Measurements from ENCODE around the gene ARMC3. TPM values are rescaled to one million over a fixed set of nuclear protein-coding genes. Genes with fewer than 3 reads are reported as not detected.

Gene ARMC3
- total and polyA plus RNA-seq, 4 donors: 0.05 TPM; not detected in 3

- no peaks in the 10 kb centered on the region for H3K36me3 ChIP-seq (ENCODE audit: control insufficient read depth in 4 of 4, insufficient read depth in 3 of 4, low read depth in 1 of 4, low read length in 3 of 4)
- H3K4me1 ChIP-seq (ENCODE audit: control insufficient read depth in 4 of 4, insufficient read depth in 4 of 4, low read length in 3 of 4): no peaks in the 10 kb centered on the region
- no peak overlapping the region for H3K9ac ChIP-seq (ENCODE audit: low read depth in 1 of 2, low read length in 2 of 2)
- TF ChIP-seq TAF1 (conservative IDR thresholded peaks at IDR 0.05) (no peak), HNF4G (IDR thresholded peaks at IDR 0.05) (no peak), ATF3 (IDR thresholded peaks at IDR 0.05) (no peak), GABPA (IDR thresholded peaks at IDR 0.05 in 1 of 2, conservative IDR thresholded peaks at IDR 0.05 in 1 of 2) (no peak), ZBTB33 (IDR thresholded peaks at IDR 0.05) (no peak), MAX (IDR thresholded peaks at IDR 0.05) (no peak), CTCF (IDR thresholded peaks at IDR 0.05; ENCODE audit: low read depth, low read length, missing input control) (no peak), RXRA (IDR thresholded peaks at IDR 0.05) (no peak), HNF4A (conservative IDR thresholded peaks at IDR 0.05) (no peak), FOXA1 (IDR thresholded peaks at IDR 0.05) (no peak), REST (IDR thresholded peaks at IDR 0.05) (no peak), NR2F2 (IDR thresholded peaks at IDR 0.05) (no peak), FOXA2 (IDR thresholded peaks at IDR 0.05) (no peak), SP1 (IDR thresholded peaks at IDR 0.05) (no peak)
- H3K9me3 ChIP-seq (ENCODE audit: control insufficient read depth in 4 of 4, low read length in 3 of 4): no peaks in the 10 kb centered on the region
- 44% methylated on average over 2 of the region's 2 CpGs for WGBS
- no peak overlapping the region for H3K27ac ChIP-seq (ENCODE audit: low read depth in 1 of 2, low read length in 2 of 2)
- no peak overlapping the region for H3K4me3 ChIP-seq (ENCODE audit: low read depth in 1 of 3, low read length in 3 of 3)
- H3K27me3 ChIP-seq (ENCODE audit: control insufficient read depth in 4 of 4, insufficient read depth in 4 of 4, low read length in 3 of 4): no peaks in the 10 kb centered on the region
- no peak for DNase-seq (ENCODE audit: low spot score)
These were observed 31.4 kb downstream of the ARMC3 start for GRCh38 chr10:22959292-22959691.

- peak; percentile 40 for DNase-seq (ENCODE audit: low spot score)
- Histone ChIP-seq H3K9ac (ENCODE audit: low read depth in 1 of 2, low read length in 2 of 2) (no peak overlapping the region), H3K4me1 (ENCODE audit: control insufficient read depth in 4 of 4, insufficient read depth in 4 of 4, low read length in 3 of 4) (no peaks in the 10 kb centered on the region), H3K9me3 (ENCODE audit: control insufficient read depth in 4 of 4, low read length in 3 of 4) (no peaks in the 10 kb centered on the region), H3K27me3 (ENCODE audit: control insufficient read depth in 4 of 4, insufficient read depth in 4 of 4, low read length in 3 of 4) (no peaks in the 10 kb centered on the region), H3K27ac (ENCODE audit: low read depth in 1 of 2, low read length in 2 of 2) (no peak overlapping the region), H3K36me3 (ENCODE audit: control insufficient read depth in 4 of 4, insufficient read depth in 3 of 4, low read depth in 1 of 4, low read length in 3 of 4) (no peaks in the 10 kb centered on the region), H3K4me3 (ENCODE audit: low read depth in 1 of 3, low read length in 3 of 3) (no peak overlapping the region)
- WGBS: 40% methylated on average over 3 of the region's 3 CpGs
- TF ChIP-seq JUND (IDR thresholded peaks at IDR 0.05) (no peak), FOXA1 (IDR thresholded peaks at IDR 0.05) (no peak), EGR1 (IDR thresholded peaks at IDR 0.05; ENCODE audit: low read depth in 2 of 2) (no peak), SP1 (IDR thresholded peaks at IDR 0.05) (no peak), RXRA (IDR thresholded peaks at IDR 0.05) (no peak), ATF3 (IDR thresholded peaks at IDR 0.05) (no peak), RAD21 (IDR thresholded peaks at IDR 0.05) (no peak), TAF1 (conservative IDR thresholded peaks at IDR 0.05) (no peak), YY1 (IDR thresholded peaks at IDR 0.05) (no peak)
These were observed 32.1 kb downstream of the ARMC3 start for GRCh38 chr10:22959950-22960349.

Data from liver (tissue), 9 donors.